ENCODE measurements around the gene ARHGAP26.
"Not testable (repeated sequence)": the region's sequence is repeated elsewhere in the genome, so short reads cannot be mapped to it uniquely, and the experiment has no call there.

Gene ARHGAP26

GRCh38 chr5:143199843-143200242 lies 429.7 kb downstream of the ARHGAP26 start:
- DNase-seq (ENCODE audit: low read depth in 2 of 2, low spot score in 1 of 2), result no peak

- DNase-seq (ENCODE audit: low read depth in 2 of 2, low spot score in 1 of 2), result no peak
Measured at GRCh38 chr5:143200781-143201398, 430.7 kb downstream of the ARHGAP26 start.

- no peak for DNase-seq (ENCODE audit: low read depth in 2 of 2, low spot score in 1 of 2)
Measured at GRCh38 chr5:143201589-143201988, 431.4 kb downstream of the ARHGAP26 start.

GRCh38 chr5:143203301-143203956 lies 433.3 kb downstream of the ARHGAP26 start:
- DNase-seq (ENCODE audit: low read depth in 2 of 2, low spot score in 1 of 2), result not testable (repeated sequence)

- no peak for DNase-seq (ENCODE audit: low read depth in 2 of 2, low spot score in 1 of 2)
Measured at GRCh38 chr5:143204474-143205246, 434.5 kb downstream of the ARHGAP26 start.

GRCh38 chr5:143205386-143205785 lies 435.2 kb downstream of the ARHGAP26 start:
- DNase-seq (ENCODE audit: low read depth in 2 of 2, low spot score in 1 of 2), result no peak

GRCh38 chr5:143205883-143206195 lies 435.7 kb downstream of the ARHGAP26 start:
- DNase-seq (ENCODE audit: low read depth in 2 of 2, low spot score in 1 of 2), result no peak

GRCh38 chr5:143206196-143207053 lies 436.2 kb downstream of the ARHGAP26 start:
- no peak for DNase-seq (ENCODE audit: low read depth in 2 of 2, low spot score in 1 of 2)

- DNase-seq (ENCODE audit: low read depth in 2 of 2, low spot score in 1 of 2), result no peak
Measured at GRCh38 chr5:143207058-143207457, 436.9 kb downstream of the ARHGAP26 start.

- DNase-seq (ENCODE audit: low read depth in 2 of 2, low spot score in 1 of 2), result no peak
Measured at GRCh38 chr5:143207563-143208364, 437.6 kb downstream of the ARHGAP26 start.

GRCh38 chr5:143208365-143208641 lies 438.1 kb downstream of the ARHGAP26 start:
- no peak for DNase-seq (ENCODE audit: low read depth in 2 of 2, low spot score in 1 of 2)

GRCh38 chr5:143208781-143209510 lies 438.8 kb downstream of the ARHGAP26 start:
- no peak for DNase-seq (ENCODE audit: low read depth in 2 of 2, low spot score in 1 of 2)

GRCh38 chr5:143209881-143210395 lies 439.8 kb downstream of the ARHGAP26 start:
- no peak for DNase-seq (ENCODE audit: low read depth in 2 of 2, low spot score in 1 of 2)

GRCh38 chr5:143210576-143210975 lies 440.4 kb downstream of the ARHGAP26 start:
- no peak for DNase-seq (ENCODE audit: low read depth in 2 of 2, low spot score in 1 of 2)

- no peak for DNase-seq (ENCODE audit: low read depth in 2 of 2, low spot score in 1 of 2)
Measured at GRCh38 chr5:143212261-143212660, 442.1 kb downstream of the ARHGAP26 start.

- DNase-seq (ENCODE audit: low read depth in 2 of 2, low spot score in 1 of 2), result no peak
Measured at GRCh38 chr5:143213231-143213850, 443.2 kb downstream of the ARHGAP26 start.

- DNase-seq (ENCODE audit: low read depth in 2 of 2, low spot score in 1 of 2), result no peak
Measured at GRCh38 chr5:143213851-143214363, 443.7 kb downstream of the ARHGAP26 start.

- no peak for DNase-seq (ENCODE audit: low read depth in 2 of 2, low spot score in 1 of 2)
Measured at GRCh38 chr5:143214458-143214857, 444.3 kb downstream of the ARHGAP26 start.

- DNase-seq (ENCODE audit: low read depth in 2 of 2, low spot score in 1 of 2), result no peak
Measured at GRCh38 chr5:143214890-143215289, 444.7 kb downstream of the ARHGAP26 start.
